Stimulated activated naive CD4-positive, alpha-beta T cell (primary cell): ENCODE data around the gene OR52L1.
"Not testable (repeated sequence)": the region's sequence is repeated elsewhere in the genome, so short reads cannot be mapped to it uniquely, and the experiment has no call there.

Experiments used
- DNase-seq, 6 experiments: peaks; one replicate each; lab custom pipeline; 2025; lab: John Stamatoyannopoulos, UW

Gene OR52L1

DNA sequence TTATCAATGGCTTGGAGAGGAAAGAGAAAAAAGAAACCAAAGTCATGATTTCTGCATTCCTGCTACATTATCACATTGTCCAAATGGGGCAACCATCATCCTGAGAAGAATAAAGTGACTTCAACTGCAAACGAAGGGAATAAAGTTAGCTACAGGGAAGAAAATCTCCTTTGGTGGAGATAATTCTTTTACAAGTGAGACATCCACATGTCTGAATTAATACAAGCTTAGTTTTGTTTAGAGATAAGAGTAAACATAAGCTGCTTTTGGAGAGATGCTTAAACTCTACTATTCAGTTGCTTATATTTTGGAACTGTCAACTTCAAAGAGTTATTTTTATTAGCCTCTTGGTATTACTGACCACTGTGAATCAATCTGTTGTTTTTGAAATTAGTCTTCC lies at the start of gene OR52L1:
TSS of gene OR52L1 (minus strand) at position 101 of the 400 bp plus-strand sequence. CDS start at position 46, 55 bp downstream.
- DNase-seq, result no peak

- no peak for DNase-seq
Observed at GRCh38 chr11:6030708-6031405, 44.1 kb upstream of the OR52L1 start, which contains the start of gene OR56A1. Gene OR56A1, minus strand, starts transcription at chr11:6030758. Its CDS starts 3,066 bp downstream, at chr11:6027692.

DNA sequence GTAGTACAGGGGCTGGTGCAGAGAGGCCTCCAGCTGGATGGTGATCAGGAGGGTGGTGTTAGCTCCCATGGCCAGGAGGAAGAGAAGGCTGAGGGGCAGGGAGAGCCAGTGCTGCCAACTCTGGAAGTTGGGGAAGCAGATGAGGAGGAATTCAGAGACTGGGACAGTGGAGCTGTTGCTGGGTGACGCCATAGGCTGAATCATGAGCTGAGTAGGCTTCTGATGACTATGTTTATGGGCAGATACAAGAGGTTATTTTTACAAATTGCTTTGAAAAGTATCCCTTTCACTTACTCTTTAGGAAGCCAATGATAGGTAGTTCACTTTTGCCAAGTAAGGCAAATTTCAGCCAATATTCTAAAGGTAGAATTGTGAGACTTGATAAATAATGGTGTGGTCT lies 40.7 kb upstream of the OR52L1 start:
- no peak for DNase-seq

DNA sequence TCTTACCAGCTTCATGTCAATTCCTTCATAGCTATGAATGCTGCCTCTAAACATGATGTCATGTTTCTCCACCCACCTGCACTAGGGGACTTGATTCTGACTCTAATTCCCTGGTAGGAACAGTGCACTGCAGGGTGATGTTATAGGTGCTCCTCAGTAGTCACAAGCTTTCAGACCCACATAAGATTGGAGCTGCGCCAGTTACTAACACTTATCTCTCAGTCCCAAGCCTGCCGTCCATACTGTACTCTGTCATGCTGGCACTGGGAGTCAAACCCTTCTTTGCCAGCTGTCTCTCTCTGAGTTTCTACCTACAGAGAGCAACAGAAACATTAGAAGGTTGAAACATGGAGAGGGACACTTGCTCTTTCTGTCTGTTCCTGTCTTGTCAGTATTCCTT lies 38.3 kb upstream of the OR52L1 start:
- no peak for DNase-seq

DNA sequence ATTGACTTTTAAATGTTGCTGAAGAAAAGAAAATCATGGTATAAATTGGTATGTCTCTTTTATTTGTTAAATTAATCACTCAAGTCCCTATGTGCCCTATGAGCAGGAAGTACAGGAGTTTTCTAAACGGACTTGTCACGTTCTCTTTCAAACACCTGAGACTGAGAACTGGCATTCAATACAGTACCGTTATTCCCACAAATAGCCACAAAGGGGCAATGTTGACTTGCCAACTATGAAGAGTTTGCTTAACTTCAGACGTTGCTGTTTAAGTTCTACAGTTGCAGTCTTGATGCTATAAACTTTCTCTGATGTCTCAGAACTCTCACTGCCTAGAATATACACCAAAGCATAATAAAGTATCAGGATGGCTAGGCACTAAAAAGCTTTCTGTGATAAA lies 36.2 kb upstream of the OR52L1 start:
- DNase-seq, result peak in 2 of 6 experiments; percentile 18 to 41

DNA sequence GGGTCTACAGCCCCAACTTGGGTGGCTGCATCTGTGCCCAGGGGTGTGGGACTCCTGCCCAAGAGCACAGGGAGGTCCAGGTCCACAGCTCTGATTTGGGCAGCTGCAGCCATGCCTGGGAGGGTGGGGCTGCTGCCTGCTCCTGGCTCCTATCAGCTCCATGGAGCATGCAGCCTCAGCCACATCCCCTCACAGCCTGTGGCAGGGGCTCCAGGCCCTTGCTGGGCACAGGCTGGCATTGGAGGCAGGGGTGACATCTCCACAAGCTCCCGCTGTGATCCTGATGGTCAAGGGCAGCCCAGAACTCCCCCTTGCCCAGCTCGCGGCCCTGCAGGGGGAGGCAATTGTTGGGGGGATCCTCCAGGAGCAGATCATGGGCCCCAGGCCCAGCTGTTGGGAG lies 26.3 kb upstream of the OR52L1 start:
- no peak for DNase-seq

DNA sequence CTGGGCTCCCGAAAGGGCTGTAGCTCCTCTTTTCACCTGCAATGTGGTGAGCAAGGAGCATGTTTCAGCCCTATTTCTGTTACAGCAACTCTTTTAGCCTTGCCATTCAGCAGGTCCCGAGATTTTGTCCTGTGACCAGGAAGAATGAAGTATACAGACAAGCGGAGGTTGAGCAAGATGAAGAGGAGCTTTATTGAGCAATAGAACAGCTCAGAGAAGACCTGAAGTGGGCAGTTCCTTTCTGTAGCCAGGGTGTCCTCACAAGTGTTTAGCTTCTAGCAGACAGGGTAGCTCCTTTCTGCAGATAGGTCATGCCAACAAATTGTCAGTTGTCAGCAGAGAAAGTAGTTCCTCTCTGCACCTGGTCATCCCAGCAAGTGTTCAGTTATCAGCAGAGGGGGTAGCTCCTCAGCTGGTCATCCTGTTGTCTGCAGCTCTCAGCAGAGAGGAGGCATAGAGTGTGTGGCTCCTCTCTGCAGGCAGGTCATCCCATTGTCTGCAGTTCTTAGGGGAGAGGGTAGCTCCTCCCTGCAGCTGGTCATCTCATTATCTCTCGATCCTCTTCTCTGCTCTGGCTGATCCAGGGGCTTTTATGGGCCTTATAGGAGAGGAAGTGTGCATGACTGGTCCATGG lies 25.4 kb upstream of the OR52L1 start:
- no peak for DNase-seq

DNA sequence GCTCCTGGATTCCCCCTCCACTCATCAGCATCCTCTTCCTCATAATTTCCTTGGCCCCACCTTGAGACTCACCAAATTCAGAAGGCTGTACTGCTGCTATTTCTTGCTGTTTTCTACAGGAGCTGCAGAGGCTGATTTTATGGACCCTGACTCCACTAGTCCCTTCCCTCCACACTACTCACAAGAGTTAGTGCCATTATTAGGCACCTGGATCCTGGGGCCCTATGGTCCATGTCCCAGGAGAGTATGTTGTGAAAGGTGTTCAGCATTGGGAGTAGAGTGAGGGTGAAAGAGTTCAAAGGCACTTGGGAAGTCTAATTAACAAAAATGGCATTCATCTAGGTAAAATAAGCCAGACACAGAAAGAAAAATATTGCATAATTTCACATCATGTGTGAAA lies 20.1 kb upstream of the OR52L1 start, which contains the start of gene OR56A4:
TSS of gene OR56A4 (minus strand) at position 101 of the 400 bp plus-strand sequence. CDS start 3,954 bp downstream, outside the sequence.
- DNase-seq, result no peak

DNA sequence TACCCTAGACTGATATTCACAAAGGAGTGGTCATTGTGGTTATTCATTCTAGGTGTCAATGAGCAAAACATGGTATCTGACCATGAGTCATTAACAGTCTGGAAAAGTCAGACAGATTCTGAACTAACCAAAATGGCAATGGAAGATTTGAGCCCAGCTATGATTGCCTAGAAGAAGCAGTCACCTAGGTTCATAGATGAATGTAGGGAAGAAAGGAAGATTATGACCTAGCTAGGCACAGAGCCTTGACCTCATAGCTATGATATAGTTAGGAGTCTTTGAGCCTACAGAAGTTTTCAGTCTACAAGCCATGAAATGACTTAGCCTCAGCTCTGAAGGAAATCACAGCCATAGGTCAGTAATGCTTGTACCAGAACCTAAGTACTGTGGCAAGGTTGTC lies 19.6 kb upstream of the OR52L1 start:
- DNase-seq, result no peak

DNA sequence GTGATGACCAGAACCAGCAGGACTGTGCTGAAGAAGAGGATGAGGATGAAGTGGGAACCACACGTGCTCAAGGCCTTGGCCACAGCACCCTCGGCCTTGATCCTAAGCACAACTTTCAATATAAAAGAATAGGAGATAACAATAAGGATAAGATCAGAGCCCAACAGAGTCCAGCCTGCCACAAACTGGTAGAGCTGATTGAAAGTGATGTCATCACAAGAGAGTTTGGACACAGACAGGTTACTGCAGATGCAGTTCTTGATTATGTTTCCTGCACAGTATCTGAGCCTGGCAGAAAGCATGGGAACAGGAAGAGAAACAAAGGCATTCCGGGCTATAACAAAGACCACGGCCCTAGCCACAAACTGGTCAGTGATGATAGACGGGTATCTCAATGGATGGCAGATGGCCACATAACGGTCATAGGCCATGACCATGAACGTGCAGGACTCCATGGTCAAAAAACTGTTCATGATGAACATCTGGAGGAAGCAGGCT lies 15.5 kb upstream of the OR52L1 start:
- no peak for DNase-seq

DNA sequence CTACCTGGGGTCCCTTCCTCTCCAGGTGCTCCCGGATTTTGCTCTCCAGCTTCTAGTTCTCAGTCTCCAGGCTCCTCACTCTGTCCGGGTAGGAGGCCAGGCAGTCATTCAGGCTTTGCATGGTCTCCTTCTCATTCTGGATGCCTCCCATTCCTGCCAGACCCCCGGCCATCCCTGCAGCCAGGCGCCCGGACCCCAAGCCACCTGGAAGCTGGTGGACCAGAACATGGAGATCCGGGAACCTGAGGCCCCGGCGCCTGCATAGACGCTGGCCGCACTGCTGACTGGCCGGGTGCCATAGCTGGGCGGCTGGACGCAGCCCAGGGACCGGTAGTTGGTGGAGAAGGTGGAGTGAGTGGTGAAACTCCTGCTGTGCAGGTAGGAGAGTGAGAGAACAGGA lies 8.0 kb upstream of the OR52L1 start:
- no peak for DNase-seq

- DNase-seq, result no peak
Observed at GRCh38 chr11:5992604-5993251, 5.9 kb upstream of the OR52L1 start.

- DNase-seq, result no peak
Observed at GRCh38 chr11:5992150-5992549, 5.4 kb upstream of the OR52L1 start.

DNA sequence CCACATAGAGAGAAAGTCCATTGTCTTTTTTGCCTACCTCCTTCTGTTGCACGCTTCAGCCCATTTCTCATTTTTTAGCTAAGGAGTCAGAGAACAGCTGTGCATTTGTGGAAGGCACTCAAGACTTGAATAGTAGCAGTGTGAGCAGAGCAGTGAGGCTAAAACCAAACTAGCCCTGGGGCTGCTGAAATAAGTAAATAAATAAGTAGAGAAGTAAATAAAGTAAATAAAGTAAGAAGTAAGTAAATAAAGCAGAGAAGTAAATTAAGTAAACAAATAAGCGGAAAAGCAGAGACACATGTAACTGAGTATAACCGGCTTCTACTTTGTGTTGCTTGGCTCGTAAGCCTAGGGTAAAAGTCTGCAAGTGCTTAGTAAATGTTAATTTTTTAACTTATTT lies 2.4 kb upstream of the OR52L1 start:
- no peak for DNase-seq

- DNase-seq, result no peak
Observed at GRCh38 chr11:5983443-5983842, 3.3 kb downstream of the OR52L1 start.

DNA sequence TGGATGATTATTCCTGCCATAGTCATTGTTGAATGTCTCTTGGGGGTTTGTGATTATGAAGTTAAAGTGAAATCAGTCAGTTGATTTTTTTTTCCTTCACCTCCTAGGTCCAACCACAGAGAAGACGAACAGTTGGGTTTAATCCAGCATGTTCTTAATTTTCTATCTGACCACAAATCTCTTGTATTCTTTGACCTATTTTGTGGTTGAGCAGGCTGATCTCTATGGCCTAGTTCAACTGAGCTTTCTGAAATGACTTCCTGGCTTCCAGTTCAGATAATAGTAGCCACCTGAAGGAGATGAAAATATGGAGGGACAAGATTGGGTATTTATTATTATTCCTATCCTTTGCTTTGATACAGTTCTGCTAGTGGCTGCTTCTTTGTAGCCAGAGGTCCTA lies 13.3 kb downstream of the OR52L1 start:
- DNase-seq, result no peak

- no peak for DNase-seq
Observed at GRCh38 chr11:5968394-5968793, 18.4 kb downstream of the OR52L1 start, which contains the start of gene OR56A5. Gene OR56A5, minus strand, starts transcription at chr11:5968494. Its CDS starts 0 bp downstream, at chr11:5968494.

GRCh38 chr11:5967708-5968107 lies 19.1 kb downstream of the OR52L1 start:
- DNase-seq, result no peak

GRCh38 chr11:5966958-5967357 lies 19.8 kb downstream of the OR52L1 start:
- DNase-seq, result no peak

GRCh38 chr11:5960704-5961320 lies 26.0 kb downstream of the OR52L1 start:
- DNase-seq, result not testable (repeated sequence)

- DNase-seq, result no peak
Observed at GRCh38 chr11:5955586-5955985, 31.2 kb downstream of the OR52L1 start.

- DNase-seq, result no peak
Observed at GRCh38 chr11:5941951-5942350, 44.8 kb downstream of the OR52L1 start, which contains the start of gene OR56A3. Gene OR56A3, plus strand, starts transcription at chr11:5942251. Its CDS starts 5,096 bp downstream, at chr11:5947347.
